ENCODE results near the gene HOXB5. TPM values are rescaled to one million over a fixed set of nuclear protein-coding genes. Genes with fewer than 3 reads are reported as not detected.

Gene HOXB5
- total RNA-seq, 1 experiment from 2014 or later = 0.05 TPM

GRCh38 chr17:48558057-48558830 lies 35.3 kb downstream of the HOXB5 start:
- Histone ChIP-seq H3K27me3 (replicated peaks) (no peaks in the 10 kb centered on the region), H3K27ac (no peak overlapping the region), H3K4me3 (no peak overlapping the region), H3K4me1 (replicated peaks) (no peaks in the 10 kb centered on the region; the same call in 1 of the 2 replicates), H3K36me3 (no peaks in the 10 kb centered on the region), H3K9me3 (replicated peaks) (no peaks in the 10 kb centered on the region)
- DNase-seq (ENCODE audit: low read depth in 1 of 2, low spot score in 2 of 2) = no peak

- Histone ChIP-seq H3K36me3 (no peaks in the 10 kb centered on the region), H3K9me3 (replicated peaks) (no peaks in the 10 kb centered on the region), H3K4me3 (no peak overlapping the region), H3K27me3 (replicated peaks) (no peaks in the 10 kb centered on the region), H3K27ac (no peak overlapping the region), H3K4me1 (replicated peaks) (no peaks in the 10 kb centered on the region; the same call in 1 of the 2 replicates)
- no peak for DNase-seq (ENCODE audit: low read depth in 1 of 2, low spot score in 2 of 2)
Measured at GRCh38 chr17:48556576-48557401, 36.8 kb downstream of the HOXB5 start.

- Histone ChIP-seq H3K4me3 (no peak overlapping the region), H3K27me3 (replicated peaks) (no peaks in the 10 kb centered on the region)
Measured at GRCh38 chr17:48556229-48556575, 37.4 kb downstream of the HOXB5 start.

GRCh38 chr17:48555258-48556228 lies 38.0 kb downstream of the HOXB5 start:
- peak overlapping the region; percentile 31 for H3K4me3 ChIP-seq
- no peaks in the 10 kb centered on the region for H3K27me3 ChIP-seq (replicated peaks)
- H3K27ac ChIP-seq = no peak overlapping the region
- no peaks in the 10 kb centered on the region for H3K9me3 ChIP-seq (replicated peaks)
- no peaks in the 10 kb centered on the region; the same call in 1 of the 2 replicates for H3K4me1 ChIP-seq (replicated peaks)
- H3K36me3 ChIP-seq = peaks cover 3% of the 10 kb centered on the region; the same call in 1 of the 2 replicates
- peak in 1 of 2 experiments; percentile 42 for DNase-seq (ENCODE audit: low read depth in 1 of 2, low spot score in 2 of 2)

More at GRCh38 chr17:48556229-48556575, 37.4 kb downstream of the HOXB5 start:
- no peak for DNase-seq (ENCODE audit: low read depth in 1 of 2, low spot score in 2 of 2)
- Histone ChIP-seq H3K4me1 (replicated peaks) (no peaks in the 10 kb centered on the region; the same call in 1 of the 2 replicates), H3K36me3 (no peaks in the 10 kb centered on the region), H3K27ac (no peak overlapping the region), H3K9me3 (replicated peaks) (no peaks in the 10 kb centered on the region)

GRCh38 chr17:48554412-48555257 lies 38.9 kb downstream of the HOXB5 start:
- no peaks in the 10 kb centered on the region for H3K27me3 ChIP-seq (replicated peaks)
- no peak overlapping the region for H3K27ac ChIP-seq
- no peaks in the 10 kb centered on the region; the same call in 1 of the 2 replicates for H3K4me1 ChIP-seq (replicated peaks)
- peaks cover 10% of the 10 kb centered on the region; the same call in 1 of the 2 replicates for H3K36me3 ChIP-seq
- H3K4me3 ChIP-seq = no peak overlapping the region
- no peak for DNase-seq (ENCODE audit: low read depth in 1 of 2, low spot score in 2 of 2)
- no peaks in the 10 kb centered on the region for H3K9me3 ChIP-seq (replicated peaks)

- H3K9me3 ChIP-seq (replicated peaks) = no peaks in the 10 kb centered on the region
- no peaks in the 10 kb centered on the region; the same call in 1 of the 2 replicates for H3K4me1 ChIP-seq (replicated peaks)
- no peak overlapping the region for H3K27ac ChIP-seq
- no peak for DNase-seq (ENCODE audit: low read depth in 1 of 2, low spot score in 2 of 2)
- no peaks in the 10 kb centered on the region for H3K27me3 ChIP-seq (replicated peaks)
- peaks cover 10% of the 10 kb centered on the region; the same call in 1 of the 2 replicates for H3K36me3 ChIP-seq
- H3K4me3 ChIP-seq = no peak overlapping the region
Measured at GRCh38 chr17:48553826-48554225, 39.8 kb downstream of the HOXB5 start.

- Histone ChIP-seq H3K27me3 (replicated peaks) (no peaks in the 10 kb centered on the region), H3K4me3 (no peak overlapping the region), H3K4me1 (replicated peaks) (no peaks in the 10 kb centered on the region; the same call in 1 of the 2 replicates), H3K36me3 (peaks cover 10% of the 10 kb centered on the region; the same call in 1 of the 2 replicates), H3K9me3 (replicated peaks) (no peaks in the 10 kb centered on the region), H3K27ac (no peak overlapping the region)
- no peak for DNase-seq (ENCODE audit: low read depth in 1 of 2, low spot score in 2 of 2)
Measured at GRCh38 chr17:48553190-48553547, 40.4 kb downstream of the HOXB5 start.

- H3K4me3 ChIP-seq = no peak overlapping the region
- H3K27ac ChIP-seq = no peak overlapping the region
- DNase-seq (ENCODE audit: low read depth in 1 of 2, low spot score in 2 of 2) = no peak
- no peaks in the 10 kb centered on the region for H3K9me3 ChIP-seq (replicated peaks)
- no peaks in the 10 kb centered on the region for H3K27me3 ChIP-seq (replicated peaks)
- peaks cover 10% of the 10 kb centered on the region; the same call in 1 of the 2 replicates for H3K36me3 ChIP-seq
- H3K4me1 ChIP-seq (replicated peaks) = no peaks in the 10 kb centered on the region; the same call in 1 of the 2 replicates
Measured at GRCh38 chr17:48552466-48553189, 41.0 kb downstream of the HOXB5 start.

GRCh38 chr17:48551596-48552465 lies 41.7 kb downstream of the HOXB5 start:
- no peak overlapping the region for H3K27ac ChIP-seq
- H3K27me3 ChIP-seq (replicated peaks) = no peaks in the 10 kb centered on the region
- H3K36me3 ChIP-seq = peaks cover 10% of the 10 kb centered on the region; the same call in 1 of the 2 replicates
- no peak for DNase-seq (ENCODE audit: low read depth in 1 of 2, low spot score in 2 of 2)
- H3K9me3 ChIP-seq (replicated peaks) = no peaks in the 10 kb centered on the region
- H3K4me3 ChIP-seq = no peak overlapping the region
- H3K4me1 ChIP-seq (replicated peaks) = no peaks in the 10 kb centered on the region; the same call in 1 of the 2 replicates

GRCh38 chr17:48551214-48551555 lies 42.4 kb downstream of the HOXB5 start:
- no peak for DNase-seq (ENCODE audit: low read depth in 1 of 2, low spot score in 2 of 2)
- Histone ChIP-seq H3K4me3 (no peak overlapping the region), H3K27ac (no peak overlapping the region)

GRCh38 chr17:48550502-48551213 lies 42.9 kb downstream of the HOXB5 start:
- no peak overlapping the region for H3K4me3 ChIP-seq
- no peak for DNase-seq (ENCODE audit: low read depth in 1 of 2, low spot score in 2 of 2)
- no peaks in the 10 kb centered on the region for H3K27me3 ChIP-seq (replicated peaks)
- H3K36me3 ChIP-seq = peaks cover 10% of the 10 kb centered on the region; the same call in 1 of the 2 replicates
- no peak overlapping the region for H3K27ac ChIP-seq
- H3K4me1 ChIP-seq (replicated peaks) = no peaks in the 10 kb centered on the region; the same call in 1 of the 2 replicates
- H3K9me3 ChIP-seq (replicated peaks) = no peaks in the 10 kb centered on the region

More at GRCh38 chr17:48551214-48551555, 42.4 kb downstream of the HOXB5 start:
- peaks cover 10% of the 10 kb centered on the region; the same call in 1 of the 2 replicates for H3K36me3 ChIP-seq
- no peaks in the 10 kb centered on the region for H3K9me3 ChIP-seq (replicated peaks)
- H3K4me1 ChIP-seq (replicated peaks) = no peaks in the 10 kb centered on the region; the same call in 1 of the 2 replicates
- no peaks in the 10 kb centered on the region for H3K27me3 ChIP-seq (replicated peaks)
